ENCODE measurements around the gene APOL2.
"Not testable (repeated sequence)": the region's sequence is repeated elsewhere in the genome, so short reads cannot be mapped to it uniquely, and the experiment has no call there.

Gene APOL2

DNA sequence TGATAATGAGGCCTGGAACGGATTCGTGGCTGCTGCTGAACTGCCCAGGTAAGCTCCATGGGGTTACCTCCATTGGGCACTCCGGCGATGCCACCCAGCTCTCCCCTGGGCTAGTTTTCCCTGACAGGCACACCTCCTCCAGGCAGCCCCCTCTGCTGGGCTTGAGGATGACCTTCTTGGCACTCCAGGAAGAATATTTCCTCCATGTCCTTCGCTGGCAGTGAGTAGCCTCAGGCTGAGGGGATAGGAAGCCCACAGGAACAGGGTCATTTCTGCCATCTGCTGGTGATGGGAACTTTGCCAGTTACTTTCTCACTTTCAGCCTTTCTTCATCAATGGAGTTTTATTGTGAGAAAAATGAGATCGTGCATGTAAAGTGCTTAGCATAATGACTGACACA, 22.3 kb upstream of the APOL2 start:
- not testable (repeated sequence) for DNase-seq

DNA sequence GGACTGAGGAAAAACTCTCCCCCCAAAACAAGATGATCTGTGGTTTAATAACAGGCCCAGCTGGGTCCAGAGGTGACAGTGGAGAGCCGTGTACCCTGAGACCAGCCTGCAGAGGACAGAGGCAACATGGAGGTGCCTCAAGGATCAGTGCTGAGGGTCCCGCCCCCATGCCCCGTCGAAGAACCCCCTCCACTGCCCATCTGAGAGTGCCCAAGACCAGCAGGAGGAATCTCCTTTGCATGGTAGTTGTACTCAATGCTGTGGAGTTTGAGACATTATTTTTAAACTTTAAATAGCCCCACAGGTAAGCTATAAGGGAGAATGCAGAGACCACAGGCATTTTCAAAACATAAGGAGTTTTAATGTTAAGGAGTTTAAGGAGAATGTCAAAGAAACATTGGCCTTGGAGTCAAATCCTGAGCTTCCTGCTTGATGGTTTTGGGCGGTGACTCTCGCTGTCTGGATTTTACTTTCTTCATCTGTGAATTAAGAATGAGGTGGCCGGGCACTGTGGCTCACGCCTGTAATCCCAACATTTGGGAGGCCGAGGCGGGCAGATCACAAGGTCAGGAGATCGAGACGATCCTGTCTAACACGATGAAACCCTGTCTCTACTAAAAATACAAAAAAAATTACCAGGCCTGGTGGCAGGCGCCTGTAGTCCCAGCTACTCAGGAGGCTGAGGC, 20.4 kb upstream of the APOL2 start:
- no peak for DNase-seq

DNA sequence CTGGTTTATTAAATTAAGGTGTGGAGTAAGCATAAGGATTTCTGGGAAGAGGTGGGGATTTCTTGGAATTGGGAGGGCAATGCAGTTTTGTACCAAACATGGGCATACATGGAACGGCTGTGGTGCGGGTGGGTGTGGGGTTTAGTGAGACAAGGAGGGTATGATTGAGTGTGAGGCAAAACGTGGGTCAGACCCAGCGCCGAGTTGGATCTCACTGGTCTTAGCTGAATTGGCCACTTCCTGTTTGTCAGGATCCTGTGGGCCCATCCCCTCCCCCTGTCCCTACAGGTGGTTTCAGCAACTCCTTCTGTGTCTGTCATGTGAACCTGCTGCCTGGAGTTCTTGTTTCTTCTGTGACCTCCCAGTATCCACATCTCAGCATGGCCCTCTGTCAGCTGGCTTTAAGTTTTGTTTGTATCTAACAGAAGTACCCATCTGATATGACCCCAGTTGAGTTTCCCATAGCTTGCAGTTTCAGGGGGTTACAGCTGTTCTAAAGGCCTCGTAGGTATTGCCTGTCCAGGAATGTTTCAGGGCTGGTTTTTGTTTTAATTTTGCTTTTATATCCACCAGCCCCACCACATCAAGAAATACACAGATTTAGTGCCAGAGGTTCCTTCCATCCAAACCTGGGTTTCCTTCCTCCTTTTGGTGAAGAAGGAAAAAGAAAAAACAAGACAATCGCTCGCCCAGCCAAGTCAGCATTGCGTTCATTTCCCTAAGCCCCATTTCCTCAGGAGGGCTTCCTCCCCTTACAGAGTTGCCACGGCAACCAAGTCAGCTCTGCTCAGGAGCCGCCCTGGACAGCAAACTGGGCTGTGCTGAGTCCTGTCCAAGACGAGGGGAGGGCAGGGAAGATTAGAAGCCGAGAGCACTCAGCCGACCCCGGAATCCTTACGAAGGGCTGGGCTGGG, 19.6 kb upstream of the APOL2 start:
- no peak for DNase-seq

DNA sequence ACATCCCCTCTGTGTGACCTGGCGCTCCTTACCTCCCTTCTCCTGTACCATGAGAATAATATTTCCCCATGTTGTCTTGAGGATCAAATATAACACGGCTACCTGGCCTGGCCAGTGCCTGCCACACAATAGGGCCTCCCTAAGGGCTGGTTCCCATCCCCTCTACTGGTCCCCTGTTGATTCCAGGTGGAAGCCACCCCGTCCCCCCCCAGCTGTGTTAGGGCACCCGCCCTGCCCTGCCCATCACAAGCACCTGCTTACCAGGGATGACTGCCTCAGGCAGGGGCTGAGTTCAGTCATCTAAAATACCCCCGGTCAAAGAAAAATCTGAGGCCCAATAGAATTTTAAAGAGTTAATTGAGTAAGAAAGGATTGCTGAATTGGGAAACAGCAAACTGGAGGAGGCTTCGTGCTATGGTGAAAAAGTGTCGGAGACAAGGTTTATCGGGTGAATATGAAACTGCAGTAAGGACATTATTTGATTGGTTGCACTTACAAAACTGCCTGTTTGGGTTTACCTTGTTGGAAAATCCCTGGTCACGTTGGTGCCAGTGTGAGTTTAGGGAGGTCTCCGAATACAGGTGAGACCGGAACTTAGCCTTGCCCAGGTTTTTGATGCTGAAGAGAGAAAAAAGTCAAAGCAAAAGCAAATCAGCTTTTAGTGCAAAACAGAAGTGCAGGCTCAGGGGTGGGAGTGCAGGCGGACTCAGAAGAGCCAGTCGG, 18.8 kb upstream of the APOL2 start:
- DNase-seq, result no peak

DNA sequence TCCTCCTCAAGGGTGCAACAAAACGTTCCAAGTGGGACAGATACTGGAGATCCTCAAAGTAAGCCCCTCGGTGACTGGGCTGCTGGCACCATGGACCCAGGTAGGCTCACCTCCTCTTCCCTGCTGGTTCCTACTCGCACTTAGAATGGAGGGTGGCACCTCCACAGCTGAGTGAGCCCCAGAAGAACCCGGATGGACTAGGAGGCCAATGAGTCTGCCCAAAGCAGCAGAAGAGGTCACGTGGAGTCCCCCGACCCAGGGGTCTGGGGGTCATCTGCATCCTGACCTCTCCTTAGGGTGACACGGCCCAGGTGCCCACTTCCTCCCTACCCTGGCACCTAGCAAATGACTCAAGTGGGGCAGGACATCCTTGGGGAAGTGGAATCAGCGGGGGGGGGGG, 18.0 kb upstream of the APOL2 start:
- DNase-seq, result no peak

DNA sequence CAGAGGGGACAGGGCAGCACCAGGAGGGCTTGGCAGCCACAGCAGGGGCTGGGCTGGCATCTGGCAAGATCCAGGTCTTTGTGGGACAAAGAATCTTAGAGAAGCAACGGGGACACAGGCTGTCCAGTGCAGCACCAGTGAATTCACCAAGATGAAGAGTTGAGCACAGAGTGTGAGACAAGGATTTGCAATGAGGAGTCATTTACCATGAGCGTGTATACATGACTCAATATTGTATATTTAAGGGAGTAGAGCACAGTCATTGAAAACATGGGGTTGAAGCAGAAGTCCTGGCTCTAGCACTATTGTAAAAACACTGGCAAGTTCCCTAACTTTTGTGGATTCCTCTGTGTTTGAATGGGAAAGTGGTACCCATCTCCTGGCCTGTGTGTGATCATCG, 17.2 kb upstream of the APOL2 start:
- DNase-seq, result no peak

DNA sequence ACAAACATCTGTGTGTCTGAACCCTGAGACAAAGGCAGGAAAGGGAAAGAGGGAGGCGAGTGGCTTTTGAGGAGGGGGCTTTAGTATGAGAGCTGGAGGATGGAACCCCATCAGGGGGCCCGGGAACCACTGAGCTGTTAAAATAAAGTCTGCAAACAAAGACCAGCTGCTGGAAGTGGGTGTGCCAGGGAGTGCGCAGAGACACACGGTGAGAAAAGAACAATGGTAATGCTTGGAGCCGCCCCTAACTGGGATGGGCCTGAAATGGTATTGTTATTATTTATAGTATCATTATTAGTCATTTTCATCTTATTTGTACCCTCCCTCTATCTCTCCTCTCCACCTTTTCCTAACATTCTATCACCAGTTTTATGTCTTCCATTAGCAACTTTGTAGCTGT, 16.2 kb upstream of the APOL2 start:
- DNase-seq, result not testable (repeated sequence)

DNA sequence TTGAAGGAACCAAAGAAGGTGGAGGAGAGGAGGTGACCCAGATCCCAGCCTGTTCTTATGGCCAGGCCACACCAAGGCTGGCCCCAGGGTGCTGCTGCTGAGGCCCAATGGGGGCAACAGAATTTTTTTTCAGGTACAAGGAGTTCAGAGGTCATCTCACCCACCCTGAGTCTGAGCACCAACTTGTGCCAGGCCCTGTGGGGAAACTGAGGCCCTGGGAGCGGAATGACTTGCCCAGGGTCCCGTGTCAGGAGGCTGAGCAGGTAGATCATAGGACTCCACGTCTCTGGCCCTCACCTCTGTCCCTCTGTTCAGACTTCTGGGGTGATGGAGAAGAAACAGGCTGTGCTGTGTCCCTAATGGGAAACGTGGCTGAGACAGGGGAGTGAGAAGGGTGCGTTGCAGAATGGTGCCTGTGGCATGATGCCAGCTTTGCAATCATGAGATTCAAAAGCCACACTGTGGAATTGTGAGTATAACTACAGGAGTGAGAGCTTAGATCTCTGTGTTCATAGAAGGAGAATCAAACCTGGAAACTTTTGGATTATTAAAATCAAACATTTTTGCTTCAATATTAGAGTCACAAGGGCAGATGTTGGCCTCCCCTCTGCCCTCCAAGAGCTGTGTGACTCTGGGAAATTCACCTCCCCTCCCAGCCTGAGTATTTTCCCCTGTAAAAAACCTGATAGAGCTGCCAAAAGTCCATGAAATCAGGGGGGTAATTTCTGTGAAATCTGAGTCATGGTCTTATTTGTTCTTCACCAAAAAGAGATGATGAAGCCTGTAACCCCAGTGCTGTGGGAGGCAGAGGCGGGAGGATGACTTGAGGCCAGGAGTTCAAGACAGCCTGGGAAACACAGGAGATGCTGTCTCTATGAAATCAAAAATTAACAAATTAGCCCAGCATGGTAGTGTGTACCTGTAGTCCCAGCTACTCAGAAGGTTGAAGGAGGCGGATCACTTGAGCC, 14.5 kb upstream of the APOL2 start:
- DNase-seq, result peak; percentile 64 to 85

DNA sequence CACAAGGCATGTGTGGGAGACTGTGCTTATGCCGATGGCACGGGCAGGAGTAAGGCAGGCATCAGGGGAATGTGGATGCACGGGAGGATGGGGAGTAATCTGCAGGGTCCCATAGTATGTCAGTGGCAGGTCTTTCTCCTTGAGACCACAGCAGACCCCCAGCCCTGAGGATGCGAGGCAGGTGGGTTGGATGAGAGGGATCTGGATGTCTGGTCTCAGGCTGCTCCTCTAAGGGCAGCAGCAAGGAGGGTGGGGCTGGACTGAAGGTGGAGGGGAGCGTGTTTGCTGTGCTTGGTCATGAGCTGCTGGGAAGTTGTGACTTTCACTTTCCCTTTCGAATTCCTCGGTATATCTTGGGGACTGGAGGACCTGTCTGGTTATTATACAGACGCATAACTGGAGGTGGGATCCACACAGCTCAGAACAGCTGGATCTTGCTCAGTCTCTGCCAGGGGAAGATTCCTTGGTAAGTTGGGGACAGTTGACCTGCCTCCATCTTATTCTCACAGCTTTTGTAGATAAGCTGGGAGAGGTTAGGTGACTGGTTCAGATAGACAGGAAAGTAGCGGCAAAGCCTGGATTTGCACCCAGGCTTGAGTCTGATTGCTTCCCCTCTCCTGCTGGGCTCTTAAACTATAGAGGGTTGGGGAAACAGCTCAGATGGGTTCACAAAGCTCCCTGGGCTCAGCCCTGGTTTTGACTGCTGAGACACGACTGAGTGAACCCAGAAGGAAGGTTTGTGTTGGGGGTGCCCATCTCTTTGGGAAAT, 13.6 kb upstream of the APOL2 start, which contains the start of gene APOL1:
APOL1 (plus strand) TSS at position 380 of the 769 bp plus-strand sequence. CDS start 1,823 bp downstream, outside the sequence.
- DNase-seq, result peak; percentile 79 to 83

DNA sequence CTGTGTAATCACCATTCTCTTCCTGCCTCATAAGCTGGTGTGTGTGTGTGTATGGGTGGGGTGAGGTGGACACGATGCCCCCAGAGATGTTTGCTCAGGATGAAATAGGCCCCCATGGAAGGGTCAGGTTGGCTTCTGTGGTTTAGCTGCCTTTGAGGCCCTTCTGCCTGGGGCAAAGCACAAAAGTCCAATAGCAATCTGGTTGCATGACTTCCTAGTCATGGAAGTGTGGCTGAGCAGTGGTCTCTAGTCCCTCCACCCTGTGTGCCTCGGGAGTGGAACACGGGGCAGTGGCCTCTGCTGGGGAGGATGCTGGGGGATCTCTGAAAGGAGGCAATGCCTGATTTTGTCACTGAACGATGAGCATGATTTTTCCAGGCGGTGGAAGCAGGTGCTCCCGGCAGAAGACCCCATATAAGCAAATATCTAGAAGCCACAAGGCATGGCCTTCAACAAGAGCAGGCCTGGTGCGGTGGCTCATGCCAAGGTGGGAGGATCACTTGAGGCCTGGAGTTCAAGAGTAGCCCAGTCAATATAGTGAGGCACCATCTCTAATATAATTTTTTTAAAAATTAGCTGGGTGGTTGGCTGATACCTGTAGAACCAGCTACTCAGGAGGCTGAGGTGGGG, 12.8 kb upstream of the APOL2 start:
- DNase-seq, result not testable (repeated sequence)

DNA sequence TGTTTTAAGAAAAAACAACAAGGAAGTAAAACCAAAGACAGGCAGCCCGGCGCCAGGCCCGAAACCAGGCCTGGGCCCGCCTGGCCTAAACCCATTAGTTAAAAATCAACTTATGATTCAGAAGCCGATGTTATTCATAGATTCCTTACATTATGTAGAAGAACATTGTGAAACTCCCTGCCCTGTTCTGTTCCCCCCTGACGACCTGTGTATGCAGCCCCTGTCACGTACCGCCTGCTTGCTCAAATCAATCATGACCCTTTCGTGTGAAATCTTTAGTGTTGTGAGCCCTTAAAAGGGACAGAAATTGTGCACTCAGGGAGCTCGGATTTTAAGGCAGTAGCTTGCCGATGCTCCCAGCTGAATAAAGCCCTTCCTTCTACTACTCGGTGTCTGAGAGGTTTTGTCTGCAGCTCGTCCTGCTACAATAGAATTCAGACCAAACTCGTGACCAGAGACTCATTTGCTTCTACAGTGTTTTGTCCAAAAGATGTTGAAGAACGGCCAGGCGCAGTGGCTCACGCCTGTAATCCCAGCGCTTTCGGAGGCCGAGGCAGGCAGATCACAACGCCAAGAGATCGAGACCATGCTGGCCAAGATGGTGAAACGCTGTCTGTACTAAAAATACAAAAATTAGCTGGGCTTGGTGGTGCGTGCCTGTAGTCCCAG, 11.1 kb upstream of the APOL2 start:
- DNase-seq, result not testable (repeated sequence)

DNA sequence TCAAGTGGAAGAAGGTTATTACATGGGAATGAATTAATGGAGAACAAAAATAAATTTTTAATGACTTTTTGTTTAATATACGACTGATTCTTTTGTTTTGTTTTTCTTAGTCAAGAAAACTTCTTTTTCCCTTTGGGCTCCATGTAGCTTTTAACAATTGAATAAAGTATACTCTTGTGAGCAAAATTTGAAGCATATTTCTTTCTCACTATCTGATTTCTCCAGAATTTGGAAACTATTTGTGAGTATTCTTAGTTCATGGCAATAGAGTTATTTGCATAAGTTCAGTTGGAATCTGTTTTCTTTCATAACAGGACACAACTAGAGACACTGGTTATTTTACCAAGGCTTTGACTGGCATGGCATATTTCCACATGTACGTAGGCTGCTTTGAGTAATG, 9.8 kb upstream of the APOL2 start:
- DNase-seq, result no peak

DNA sequence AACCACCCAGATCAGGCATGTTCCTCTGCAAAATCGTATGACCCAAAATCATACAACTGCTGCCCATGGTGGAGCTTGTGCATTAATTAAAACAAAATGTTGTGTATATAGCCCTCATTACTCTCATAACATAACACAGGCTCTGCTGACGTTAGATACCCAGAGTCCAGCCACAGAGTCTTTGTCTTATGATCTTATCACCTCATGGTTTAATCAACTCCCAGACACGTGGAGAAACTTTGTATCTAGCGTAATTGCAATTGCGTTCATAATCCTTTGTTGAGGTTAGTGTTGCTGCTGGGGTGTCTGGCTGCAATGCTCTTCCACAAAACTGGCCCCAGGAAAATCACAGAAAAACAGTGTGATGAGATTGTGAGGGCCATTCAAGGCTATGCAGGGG, 8.6 kb upstream of the APOL2 start:
- DNase-seq, result no peak

DNA sequence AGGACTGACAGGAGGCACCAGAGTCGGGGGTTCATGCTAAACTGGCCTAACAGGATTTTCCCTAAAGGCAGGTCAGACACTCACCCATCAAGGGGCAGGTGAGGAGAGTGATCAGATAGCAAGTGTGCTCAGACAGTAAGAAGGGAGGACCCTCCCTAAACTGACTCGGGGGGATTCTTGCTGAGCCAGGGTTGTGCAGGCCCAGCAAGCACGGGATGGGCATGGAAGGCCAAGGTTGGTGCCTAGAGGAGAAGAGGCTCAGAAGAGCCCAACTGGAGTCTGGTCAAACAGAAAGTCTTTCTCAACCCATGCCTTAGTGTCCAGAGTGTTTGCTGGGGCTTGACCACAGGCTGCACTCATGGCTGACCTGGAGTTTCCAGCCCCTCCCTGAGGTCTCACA, 7.4 kb upstream of the APOL2 start:
- DNase-seq, result no peak

DNA sequence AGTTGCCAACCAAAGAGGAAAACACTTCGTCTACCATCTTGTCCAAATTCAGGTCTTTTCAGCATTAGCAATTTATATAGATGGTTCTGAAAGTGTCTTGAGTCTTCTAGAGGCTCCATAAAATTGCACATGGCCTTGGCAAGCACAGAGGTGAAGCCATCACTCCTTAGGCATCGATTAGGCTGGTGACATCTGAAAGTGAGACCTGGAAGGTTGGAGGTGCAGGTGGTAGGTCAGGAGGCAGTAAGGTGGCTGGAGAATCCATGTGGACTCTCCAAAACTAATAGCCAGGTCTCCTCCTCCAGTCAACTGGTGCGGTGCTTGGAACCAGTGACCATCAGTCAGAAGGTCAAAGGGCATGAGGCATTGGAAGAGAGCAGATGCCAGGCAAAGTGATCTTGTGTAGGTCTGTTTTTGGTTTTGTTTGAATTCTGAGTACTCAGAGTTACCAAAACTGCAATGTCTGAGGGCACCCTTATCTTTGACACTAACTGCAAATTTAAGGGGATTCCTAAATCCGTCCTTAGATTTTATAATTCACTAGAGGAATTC, 6.6 kb upstream of the APOL2 start:
- DNase-seq, result no peak

DNA sequence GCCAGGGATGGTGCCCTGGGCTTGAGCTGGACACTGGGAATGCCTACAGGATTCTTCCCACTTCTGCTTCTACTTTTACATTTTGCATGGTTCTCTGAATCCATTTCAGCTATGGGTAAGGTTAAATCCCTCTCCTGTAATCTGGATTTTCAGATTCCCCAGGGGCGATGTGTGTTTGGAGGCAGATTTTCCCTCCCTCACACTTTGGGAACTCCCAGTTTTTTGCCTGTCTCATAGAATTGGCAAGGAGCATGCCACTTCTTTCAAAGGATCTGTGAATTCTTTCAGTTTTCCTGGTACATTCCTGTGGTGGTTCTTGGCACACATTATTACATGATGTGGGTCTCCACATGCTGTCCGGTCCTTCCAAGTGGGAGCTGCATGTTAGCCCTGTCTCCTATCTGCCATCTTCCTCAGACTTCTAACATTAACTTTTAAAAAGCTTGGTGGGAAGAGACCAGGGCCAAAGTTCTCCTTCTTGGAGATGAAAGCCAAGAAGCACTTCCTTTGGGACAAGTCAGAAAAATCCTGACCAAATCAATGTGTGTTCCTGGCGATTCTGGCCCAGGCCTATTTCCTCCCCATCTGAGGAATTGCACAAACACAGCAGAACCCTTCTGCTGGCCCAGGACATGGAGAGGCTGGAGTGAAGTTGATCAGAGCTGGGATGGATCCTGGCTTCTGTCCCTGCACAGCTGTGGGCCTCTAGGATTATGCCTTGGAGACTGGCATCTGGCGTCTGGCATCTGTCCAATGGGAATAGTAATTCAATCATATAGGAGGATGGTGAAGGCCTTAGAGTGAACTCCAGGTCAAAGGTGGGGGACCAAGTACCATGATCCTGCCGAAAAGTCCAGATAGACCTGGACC, 5.4 kb upstream of the APOL2 start:
- DNase-seq, result no peak

DNA sequence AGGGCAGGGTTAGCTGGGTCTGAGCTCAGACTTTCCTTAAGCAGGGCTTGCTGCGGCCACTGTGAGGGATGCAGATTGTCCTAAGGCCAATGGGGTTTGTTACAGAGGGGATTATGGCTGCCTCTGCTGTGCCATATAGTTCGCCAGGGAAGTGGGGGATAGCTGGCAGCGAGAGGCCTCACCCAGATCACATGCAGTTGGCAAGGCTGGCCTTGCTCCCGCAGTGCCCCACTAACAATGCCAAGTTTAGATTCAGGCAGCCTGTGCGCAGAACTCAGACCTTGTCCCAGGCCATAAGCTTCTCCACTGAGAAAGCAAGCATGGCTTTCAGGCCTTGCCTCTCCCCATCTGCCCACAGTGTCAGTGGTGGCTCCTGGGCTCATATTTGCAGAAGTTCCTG, 4.7 kb upstream of the APOL2 start:
- DNase-seq, result no peak

DNA sequence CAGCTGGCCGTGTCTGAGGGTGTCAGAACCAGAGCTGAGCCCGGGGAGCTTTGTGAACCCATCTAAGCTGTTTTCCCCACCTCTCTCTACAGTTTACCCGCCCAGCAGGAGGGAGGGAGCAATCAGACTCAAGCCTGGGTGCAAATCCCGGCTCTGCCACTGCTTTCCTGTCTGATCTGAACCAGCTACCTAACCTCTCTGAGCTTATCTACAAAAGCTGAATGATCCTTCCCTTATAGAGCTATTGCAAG, 252 bp downstream of the APOL2 start:
- no peak for DNase-seq
